ENCODE measurements around the gene CDC42BPA.

Gene CDC42BPA

GRCh38 chr1:226980122-226980560, 338.2 kb downstream of the CDC42BPA start:
- no peak for DNase-seq (ENCODE audit: low read depth)
- no peak overlapping the region for H3K4me3 ChIP-seq (ENCODE audit: low read length)
- no peak for TF ChIP-seq CTCF (conservative IDR thresholded peaks at IDR 0.05; ENCODE audit: low read length)

- H3K4me3 ChIP-seq (ENCODE audit: low read length): no peak overlapping the region
- DNase-seq (ENCODE audit: low read depth): no peak
- no peak for TF ChIP-seq CTCF (conservative IDR thresholded peaks at IDR 0.05; ENCODE audit: low read length)
Observed at GRCh38 chr1:226979517-226980121, 338.7 kb downstream of the CDC42BPA start.

- DNase-seq (ENCODE audit: low read depth): no peak
- H3K4me3 ChIP-seq (ENCODE audit: low read length): no peak overlapping the region
- no peak for TF ChIP-seq CTCF (conservative IDR thresholded peaks at IDR 0.05; ENCODE audit: low read length)
Observed at GRCh38 chr1:226979115-226979516, 339.2 kb downstream of the CDC42BPA start.

GRCh38 chr1:226978432-226979114, 339.7 kb downstream of the CDC42BPA start:
- no peak for TF ChIP-seq CTCF (conservative IDR thresholded peaks at IDR 0.05; ENCODE audit: low read length)
- H3K4me3 ChIP-seq (ENCODE audit: low read length): no peak overlapping the region
- DNase-seq (ENCODE audit: low read depth): no peak

- TF ChIP-seq CTCF (conservative IDR thresholded peaks at IDR 0.05; ENCODE audit: low read length): no peak
- DNase-seq (ENCODE audit: low read depth): no peak
- no peak overlapping the region for H3K4me3 ChIP-seq (ENCODE audit: low read length)
Observed at GRCh38 chr1:226977643-226978431, 340.5 kb downstream of the CDC42BPA start.

- no peak for DNase-seq (ENCODE audit: low read depth)
- H3K4me3 ChIP-seq (ENCODE audit: low read length): no peak overlapping the region
Observed at GRCh38 chr1:226976978-226977642, 341.2 kb downstream of the CDC42BPA start.

More at GRCh38 chr1:226976978-226977642, 341.2 kb downstream of the CDC42BPA start:
- TF ChIP-seq CTCF (conservative IDR thresholded peaks at IDR 0.05; ENCODE audit: low read length): no peak

Measured in AG10803 (cell line).